Transverse colon (tissue), 4 donors: ENCODE data around the gene DISC1.

Source experiments
- CTCF ChIP-seq, 5 experiments: fragments of 200-600 bp in 3 of 5; fragments of 450-650 bp in 2 of 5; sonication (generic) in 3 of 5; IDR thresholded peaks; 1 replicate in 2 of 5; 2 replicates in 3 of 5; pipeline ENCODE4 v1.5.1; 2016 to 2017; ENCODE audit warnings: antibody characterized with exemption in 5 of 5, inconsistent platforms in 3 of 5, mild to moderate bottlenecking in 2 of 5, moderate library complexity in 1 of 5
- EP300 ChIP-seq: sonication (generic); formaldehyde crosslinking; IDR thresholded peaks from one replicate; pipeline ENCODE4 v1.6.1; 2017; ENCODE audit warnings: antibody characterized with exemption, low read depth
- POLR2A ChIP-seq: fragments of 450-650 bp; IDR thresholded peaks from one replicate; pipeline ENCODE4 v1.6.1; 2016; ENCODE audit warnings: antibody characterized with exemption, mild to moderate bottlenecking, moderate library complexity
- POLR2AphosphoS5 ChIP-seq, 3 donors: sonication (generic); formaldehyde crosslinking; IDR thresholded peaks; one replicate each; pipeline ENCODE4 v1.6.1; 2016; ENCODE audit warnings: antibody characterized with exemption in 3 of 3

DNA sequence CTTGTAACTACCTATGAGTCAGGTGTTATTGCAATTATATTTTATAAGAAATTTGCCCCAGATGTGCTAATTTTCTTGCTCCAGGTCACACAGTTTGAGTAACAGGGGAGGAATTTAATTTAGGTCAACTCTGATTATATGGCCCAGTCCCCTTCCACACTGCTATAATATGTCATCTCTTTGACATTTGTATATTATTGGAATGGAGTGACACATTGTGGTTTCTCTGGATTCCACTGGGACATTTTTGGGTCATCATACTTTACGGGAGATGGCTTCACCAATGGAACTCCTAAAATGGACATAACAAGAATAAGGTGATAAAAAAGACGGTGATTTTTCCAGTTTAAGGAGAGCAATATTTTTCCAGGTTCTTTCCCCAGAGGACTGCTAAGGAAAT is 191.2 kb downstream of the DISC1 start:
- TF ChIP-seq CTCF (IDR thresholded peaks at IDR 0.05) (no peak), POLR2A (no peak), POLR2AphosphoS5 (IDR thresholded peaks at IDR 0.05) (no peak), EP300 (no peak)
